HG02870 (cell line): ENCODE data around the gene HS6ST1.

ENCODE experiments used
- ATAC-seq: cut with Tn5 transposase; IDR thresholded peaks from one replicate; pipeline ENCODE4 v1.9.1; 2021; ENCODE audit warnings: mild to moderate bottlenecking, moderate library complexity; ENCODE audit not compliant: unreplicated experiment

Gene HS6ST1

GRCh38 chr2:128284037-128284441, 34.6 kb downstream of the HS6ST1 start:
- ATAC-seq, result no peak

DNA sequence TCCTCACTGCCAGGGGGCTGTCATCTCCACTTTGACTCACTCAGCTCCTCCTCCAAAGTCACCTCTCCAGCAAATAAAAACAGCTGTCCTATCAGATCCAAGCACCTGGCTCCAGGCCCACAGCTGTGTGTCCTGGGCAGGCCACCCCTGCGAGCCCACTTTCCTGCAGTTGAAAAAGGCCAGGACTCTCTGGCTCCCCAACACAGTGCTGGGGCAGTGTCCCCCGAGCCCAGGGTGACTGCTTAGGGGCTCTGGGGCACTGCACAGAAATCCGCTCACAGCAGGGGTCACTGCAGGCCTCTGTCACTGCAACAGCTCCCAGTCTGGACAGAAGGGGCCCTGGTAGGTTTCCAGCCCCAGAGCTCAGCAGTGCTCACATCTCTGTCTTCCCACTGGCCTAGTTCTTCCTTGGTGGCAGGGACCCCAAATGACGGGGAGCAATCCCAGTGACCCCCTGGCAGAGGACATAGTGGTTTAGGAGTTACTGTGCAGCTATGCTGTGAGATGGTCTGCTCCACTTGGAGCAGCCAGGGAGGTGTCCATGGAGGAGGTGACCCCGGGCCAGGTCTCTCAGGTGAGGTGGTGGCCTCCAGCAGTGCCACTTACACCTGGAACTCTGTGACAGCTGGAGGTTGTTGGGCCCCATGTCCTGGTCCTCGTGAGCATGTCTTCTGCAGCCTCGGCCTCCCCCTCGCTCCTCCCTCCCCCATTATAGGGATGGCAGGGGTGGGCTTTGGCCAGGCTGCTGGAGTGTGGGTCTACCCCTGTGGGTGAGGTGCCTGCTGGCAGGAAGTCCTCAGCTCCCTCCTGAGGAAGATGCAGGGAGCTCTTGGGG, 35.5 kb downstream of the HS6ST1 start:
- no peak for ATAC-seq

DNA sequence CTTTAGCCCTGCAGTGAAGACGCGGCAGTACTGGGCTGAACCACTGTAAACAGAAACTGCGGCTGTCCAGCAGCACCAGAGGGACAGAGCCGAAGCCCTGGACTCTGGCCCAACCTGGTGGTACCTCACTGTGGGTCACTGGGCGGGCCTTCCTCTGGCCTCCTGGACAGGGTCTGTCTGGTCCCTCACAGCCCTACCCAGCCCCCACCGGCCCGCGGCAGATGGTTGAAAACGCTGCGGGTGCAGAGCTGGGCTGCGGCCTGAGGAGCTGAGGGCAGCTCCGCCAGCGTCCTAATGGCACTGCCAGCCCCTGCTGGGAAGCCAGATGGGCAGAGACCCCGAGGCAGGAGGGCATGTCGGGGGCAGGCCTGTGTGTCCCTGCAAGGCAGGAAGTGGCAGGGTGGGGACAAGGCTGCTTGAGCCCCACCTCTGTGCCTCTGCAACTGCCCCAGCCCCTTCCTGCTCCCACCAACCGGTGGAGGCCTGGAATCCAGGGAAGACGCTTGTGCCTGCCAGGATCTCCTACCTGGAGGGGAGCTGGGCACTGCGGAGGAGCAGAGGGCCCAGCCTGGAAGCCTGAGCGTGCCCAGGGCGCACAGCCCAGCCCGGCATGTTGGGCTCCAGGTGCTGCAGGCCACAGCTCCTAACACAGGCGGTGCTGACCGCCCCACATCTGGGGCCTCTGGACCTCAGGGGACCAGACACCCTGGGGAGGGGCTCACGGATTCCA, 36.3 kb downstream of the HS6ST1 start:
- ATAC-seq, result no peak

DNA sequence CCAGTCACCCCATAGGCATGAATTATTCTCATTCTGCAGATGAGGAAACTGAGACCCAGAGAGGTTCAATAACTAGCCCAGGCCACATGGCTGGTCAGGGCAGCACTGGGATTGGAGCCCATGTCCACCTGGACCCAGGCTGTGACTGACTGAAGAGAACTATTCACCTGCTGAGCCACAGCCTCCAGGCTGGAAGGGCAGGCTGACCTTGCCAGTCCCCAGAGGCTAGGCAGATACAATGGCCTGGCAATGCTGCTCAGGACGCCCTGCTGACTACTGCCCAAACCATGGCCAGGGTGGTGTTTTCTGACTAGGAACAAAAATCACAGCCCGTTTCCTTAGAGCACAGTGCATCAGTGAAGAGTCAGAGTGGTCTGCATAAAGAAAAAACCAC, 36.8 kb downstream of the HS6ST1 start:
- no peak for ATAC-seq

DNA sequence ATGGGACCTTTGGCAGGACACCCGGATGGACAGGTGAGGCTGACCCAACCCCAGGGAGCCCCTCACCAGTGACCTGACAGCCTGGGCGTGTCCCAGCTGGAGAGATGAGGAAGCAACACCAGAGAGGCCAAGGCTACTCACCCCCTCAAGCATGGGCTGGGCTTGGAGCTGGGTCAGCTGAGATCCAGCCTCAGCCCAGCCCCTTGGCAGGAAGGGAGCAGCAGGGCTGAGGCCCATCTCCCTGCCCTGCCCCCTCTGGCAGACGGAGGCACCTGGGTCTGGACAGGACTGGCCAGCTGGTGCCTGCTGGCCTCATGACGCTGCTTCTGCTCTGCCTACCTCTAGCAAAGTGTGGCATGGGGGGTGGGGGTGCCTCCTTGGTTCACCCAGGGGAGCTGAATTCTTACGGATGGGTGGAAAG, 37.8 kb downstream of the HS6ST1 start:
- no peak for ATAC-seq

- no peak for ATAC-seq
Observed at GRCh38 chr2:128280158-128280871, 38.4 kb downstream of the HS6ST1 start.

DNA sequence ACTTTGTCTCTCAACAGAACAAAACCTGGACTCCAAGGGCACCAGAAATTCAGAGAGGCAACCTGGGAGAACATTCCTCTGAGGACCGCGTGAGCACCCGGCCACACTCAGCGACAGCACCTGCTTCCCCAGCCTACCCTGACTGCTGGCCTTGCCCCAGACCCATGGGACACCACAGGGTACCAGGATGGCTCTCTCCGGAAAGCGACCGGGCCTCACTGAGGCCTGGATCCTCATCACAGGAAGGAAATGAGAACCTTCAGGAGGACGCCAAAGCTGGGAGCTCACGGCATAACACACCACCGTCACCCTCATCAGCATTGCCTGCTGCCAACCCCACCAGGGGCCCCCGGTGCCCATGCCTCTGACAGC, 38.9 kb downstream of the HS6ST1 start:
- no peak for ATAC-seq

GRCh38 chr2:128279009-128279408, 39.7 kb downstream of the HS6ST1 start:
- ATAC-seq, result no peak

GRCh38 chr2:128277961-128278681, 40.5 kb downstream of the HS6ST1 start:
- ATAC-seq, result no peak

DNA sequence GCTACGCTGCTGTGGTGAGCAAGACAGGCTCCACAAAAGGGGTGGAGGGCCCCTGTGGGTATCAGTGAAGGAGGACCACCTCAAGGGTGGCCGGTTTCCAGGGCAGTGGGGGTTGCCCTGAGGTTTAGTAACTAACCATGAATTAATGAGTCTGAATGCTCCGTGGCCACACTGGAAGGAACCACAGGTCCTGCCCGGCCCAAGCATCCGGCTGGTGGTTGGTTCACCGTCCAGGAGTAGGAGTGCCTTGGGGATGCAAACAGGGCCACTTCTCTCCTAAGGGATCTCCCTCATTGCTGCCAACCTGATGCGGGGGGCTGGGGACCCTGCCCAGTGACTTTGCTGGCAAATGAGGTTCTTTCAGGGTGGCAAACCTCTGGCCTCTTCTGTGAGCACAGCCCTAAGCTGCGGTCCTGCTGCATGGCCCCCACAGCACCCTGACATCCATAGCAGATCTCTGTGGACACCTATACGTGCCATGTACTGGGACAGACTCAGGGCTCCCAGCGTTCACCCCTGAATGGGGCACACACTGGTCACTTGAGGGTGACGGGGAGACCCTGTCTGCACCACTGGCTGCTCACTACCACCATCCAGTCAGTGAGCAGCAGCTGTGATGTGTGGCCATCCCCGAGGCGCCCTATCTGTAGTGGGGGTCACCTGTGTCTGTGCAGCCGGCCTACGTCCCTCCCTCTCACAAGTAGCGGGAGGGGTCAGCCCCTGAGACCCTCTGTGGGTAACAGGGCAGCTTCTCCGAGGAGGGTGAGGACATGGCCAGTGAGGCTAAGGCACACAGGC, 41.6 kb downstream of the HS6ST1 start:
- ATAC-seq, result no peak

DNA sequence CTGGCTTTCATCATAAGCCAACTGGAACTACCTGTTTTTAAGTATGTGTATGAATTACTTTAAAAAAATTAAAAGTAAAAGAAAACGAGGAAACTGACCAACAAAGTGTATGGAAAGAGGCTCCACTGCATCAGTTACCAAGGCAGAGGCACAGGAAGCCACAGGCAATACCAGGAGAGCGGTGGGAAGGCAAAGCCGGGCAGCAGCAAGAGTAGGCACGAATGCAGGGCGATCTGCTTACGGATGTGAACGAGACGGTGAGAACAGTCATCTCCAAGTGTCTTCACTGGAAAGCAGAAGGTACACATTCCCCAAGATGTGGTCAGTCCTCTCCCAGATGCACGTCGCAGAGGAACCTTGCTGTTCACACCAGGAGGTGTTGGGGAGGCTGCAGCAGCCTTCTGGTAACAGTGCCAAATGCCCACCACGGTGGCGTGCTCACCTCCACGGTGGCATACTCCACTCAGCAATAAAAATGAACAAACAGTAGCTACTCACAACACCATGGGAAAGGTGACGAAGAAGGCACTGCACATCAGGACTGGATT, 43.1 kb downstream of the HS6ST1 start:
- ATAC-seq, result no peak

DNA sequence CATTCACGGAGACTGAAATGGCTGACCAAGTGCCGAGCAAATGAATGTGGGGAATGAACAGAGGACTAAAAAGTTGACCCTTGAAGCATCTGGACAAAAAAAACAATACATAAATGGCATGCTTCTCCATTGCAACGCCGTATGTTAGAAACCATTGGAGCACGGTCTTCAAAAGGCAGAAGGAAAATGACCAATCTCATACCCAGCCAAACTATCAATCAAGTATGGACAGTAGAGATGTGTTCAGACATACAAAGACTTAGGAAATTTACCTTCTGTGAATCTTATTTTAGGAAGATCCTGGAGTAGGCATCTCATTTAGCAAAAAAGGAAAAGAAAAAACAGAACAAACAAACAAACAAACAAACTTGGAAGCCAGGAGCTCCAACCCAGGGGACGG, 44.5 kb downstream of the HS6ST1 start:
- no peak for ATAC-seq

GRCh38 chr2:128273469-128274081, 45.1 kb downstream of the HS6ST1 start:
- ATAC-seq, result no peak

GRCh38 chr2:128272601-128273468, 45.8 kb downstream of the HS6ST1 start:
- no peak for ATAC-seq

DNA sequence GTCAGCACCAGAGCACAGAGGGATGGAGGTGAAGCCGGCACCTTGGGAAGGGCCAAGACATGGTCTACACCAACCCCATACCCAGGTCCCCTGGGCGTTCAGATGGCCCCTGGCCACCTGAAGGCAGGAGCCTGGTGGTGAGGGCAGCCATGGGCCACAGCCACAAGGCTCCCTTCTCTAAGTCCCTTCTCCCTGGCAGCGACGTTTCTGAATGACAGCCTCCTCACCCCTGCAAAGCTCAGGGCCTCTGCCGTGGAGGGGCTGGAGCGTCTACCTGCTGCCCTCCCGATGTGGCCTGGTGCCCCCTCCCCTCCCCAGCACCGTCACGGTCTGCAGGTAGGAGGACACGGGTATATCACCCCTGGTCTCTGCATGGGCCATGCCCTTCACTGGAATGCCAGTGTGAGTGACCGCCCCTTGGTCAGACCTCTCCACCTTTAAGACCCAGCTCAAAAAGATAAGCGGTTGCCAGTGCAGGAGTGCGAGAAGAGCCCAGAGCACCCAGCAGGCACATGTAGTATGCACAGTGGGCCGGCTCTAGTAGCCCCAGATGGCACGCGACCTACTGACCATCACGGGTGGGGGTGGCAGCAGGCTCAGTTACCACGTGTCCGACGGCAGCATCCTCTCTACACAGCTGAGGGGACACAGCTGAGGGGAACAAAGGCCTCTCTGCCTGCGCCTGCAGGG, 46.6 kb downstream of the HS6ST1 start:
- ATAC-seq, result no peak

DNA sequence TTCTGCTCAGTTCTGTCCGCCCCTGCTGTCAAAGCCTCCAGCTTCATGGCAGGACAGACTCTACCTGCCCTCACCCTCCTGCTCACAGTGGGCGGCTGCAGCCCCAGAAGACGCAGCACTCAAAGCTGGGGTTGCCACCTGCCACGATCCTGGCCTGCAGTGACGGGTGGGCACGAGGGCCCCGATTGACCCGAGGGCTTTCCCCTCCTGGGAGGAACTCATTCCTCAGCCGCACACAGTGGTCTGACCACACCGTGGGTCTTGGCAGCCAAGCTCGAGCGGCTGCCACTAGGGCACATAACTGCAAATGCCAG, 47.1 kb downstream of the HS6ST1 start:
- no peak for ATAC-seq

DNA sequence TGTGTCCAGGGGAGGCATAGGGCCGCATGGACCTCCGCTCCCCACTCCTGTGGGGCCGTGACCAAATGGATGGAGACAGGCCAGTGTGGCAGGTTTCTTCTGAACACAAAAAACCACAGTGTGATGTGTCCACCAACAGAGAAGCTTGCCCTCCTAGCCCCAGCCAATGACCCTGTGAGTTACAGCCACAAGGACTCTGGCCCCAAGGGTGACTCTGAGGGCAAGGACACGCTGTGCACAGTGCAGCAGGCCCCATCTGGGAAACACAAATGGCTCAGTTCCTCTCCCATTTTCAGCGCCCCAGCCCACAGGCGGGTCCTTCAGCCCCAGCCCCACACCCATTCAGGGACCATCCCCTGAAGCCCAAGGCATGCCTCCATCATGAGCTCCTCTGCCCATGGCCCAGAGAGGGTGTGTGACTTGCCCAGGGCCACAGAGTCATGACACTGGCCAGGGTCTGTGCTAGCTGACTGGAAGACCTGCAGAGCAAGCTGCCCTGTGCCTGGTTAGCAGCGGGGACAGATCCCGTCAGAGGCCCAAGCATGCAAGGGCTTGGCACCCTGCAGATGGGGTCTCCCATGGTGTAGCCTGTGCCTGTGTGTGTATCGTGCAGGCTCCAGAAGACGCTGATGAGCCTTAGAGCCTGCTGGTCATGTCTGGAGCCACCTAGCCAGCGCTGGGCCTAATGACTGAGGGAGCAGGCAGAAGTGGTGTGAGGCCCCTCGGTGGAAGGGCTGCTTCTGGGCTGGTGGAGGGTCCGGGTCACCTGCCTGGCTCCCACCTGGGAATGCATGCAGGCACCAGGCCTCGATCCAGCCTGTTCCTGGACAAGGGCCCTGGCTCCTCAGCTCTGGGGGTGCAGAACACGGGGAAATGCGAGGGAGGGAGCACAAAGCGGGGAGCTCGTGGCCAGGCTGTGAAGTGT, 47.7 kb downstream of the HS6ST1 start:
- ATAC-seq, result no peak
